H9 (cell line): ENCODE results near the gene SORCS2. TPM values are rescaled to one million over a fixed set of nuclear protein-coding genes. Genes with fewer than 3 reads are reported as not detected.
A peak's percentile ranks its signal among the peaks of the same experiment; 100 is the strongest.

Experiments used
- DNase-seq: peaks from one replicate; pipeline ENCODE4 v3.0.0-alpha.2; 2017
- H2AFZ ChIP-seq: one replicate; pipeline ENCODE4 v1.6.1; 2013; ENCODE audit warnings: mild to moderate bottlenecking, low read length, control low read depth, moderate library complexity
- H2AK5ac ChIP-seq: 2 replicates; pipeline ENCODE4 v1.6.1; 2013; ENCODE audit warnings: low read length, control low read depth, mixed read lengths; ENCODE audit not compliant: insufficient read length
- H2BK120ac ChIP-seq: one replicate; pipeline ENCODE4 v1.6.1; 2013; ENCODE audit warnings: low read depth, mild to moderate bottlenecking, low read length, control low read depth, inconsistent platforms; ENCODE audit not compliant: poor library complexity, severe bottlenecking
- H2BK12ac ChIP-seq: 2 replicates; pipeline ENCODE4 v1.6.1; 2013; ENCODE audit warnings: low read length, control low read depth, mixed read lengths, low read depth; ENCODE audit not compliant: insufficient read length
- H2BK15ac ChIP-seq: 2 replicates; pipeline ENCODE4 v1.6.1; 2013; ENCODE audit warnings: low read depth, low read length, control low read depth
- H2BK20ac ChIP-seq: one replicate; pipeline ENCODE4 v1.6.1; 2013; ENCODE audit warnings: low read depth, mild to moderate bottlenecking, low read length, control low read depth, inconsistent platforms; ENCODE audit not compliant: poor library complexity, severe bottlenecking
- H2BK5ac ChIP-seq: 2 replicates; pipeline ENCODE4 v1.6.1; 2013; ENCODE audit warnings: low read length, control low read depth, mixed read lengths; ENCODE audit not compliant: insufficient read length
- H3K14ac ChIP-seq: 2 replicates; pipeline ENCODE4 v1.6.1; 2013; ENCODE audit warnings: low read length, control low read depth; ENCODE audit not compliant: insufficient read depth
- H3K18ac ChIP-seq: 2 replicates; pipeline ENCODE4 v1.6.1; 2013; ENCODE audit warnings: low read depth, mild to moderate bottlenecking, mixed read lengths, low read length, control low read depth; ENCODE audit not compliant: insufficient read length
- H3K23ac ChIP-seq: 2 replicates; pipeline ENCODE4 v1.6.1; 2013; ENCODE audit warnings: low read length, control low read depth, mixed read lengths, low read depth; ENCODE audit not compliant: insufficient read length
- H3K23me2 ChIP-seq: 2 replicates; pipeline ENCODE4 v1.6.1; 2013; ENCODE audit warnings: low read depth, mild to moderate bottlenecking, mixed read lengths, low read length, control low read depth; ENCODE audit not compliant: insufficient read length, poor library complexity, severe bottlenecking
- H3K27ac ChIP-seq: 2 replicates; pipeline ENCODE4 v1.5.1; 2013; ENCODE audit warnings: low read length, control low read depth, mixed read lengths, low read depth; ENCODE audit not compliant: insufficient read length
- H3K27me3 ChIP-seq: 2 replicates; pipeline ENCODE4 v1.6.1; 2013; ENCODE audit warnings: low read length, control low read depth, inconsistent platforms; ENCODE audit not compliant: insufficient read depth
- H3K4ac ChIP-seq: 2 replicates; pipeline ENCODE4 v1.6.1; 2013; ENCODE audit warnings: low read depth, mild to moderate bottlenecking, control low read depth, inconsistent platforms, low read length, moderate library complexity
- H3K4me1 ChIP-seq: 2 replicates; pipeline ENCODE4 v1.6.1; 2013; ENCODE audit warnings: low read length, control low read depth, inconsistent platforms; ENCODE audit not compliant: insufficient read depth
- H3K4me2 ChIP-seq: 2 replicates; pipeline ENCODE4 v1.6.1; 2013; ENCODE audit warnings: low read length, control low read depth, mixed read lengths; ENCODE audit not compliant: insufficient read length, insufficient read depth
- H3K56ac ChIP-seq: 2 replicates; pipeline ENCODE4 v1.6.1; 2013; ENCODE audit warnings: low read depth, mild to moderate bottlenecking, mixed read lengths, low read length, control low read depth; ENCODE audit not compliant: insufficient read length
- H3K79me1 ChIP-seq: 2 replicates; pipeline ENCODE4 v1.6.1; 2013; ENCODE audit warnings: low read depth, mild to moderate bottlenecking, moderate library complexity, low read length, control low read depth, inconsistent platforms; ENCODE audit not compliant: insufficient read depth, poor library complexity, severe bottlenecking
- H3K79me2 ChIP-seq: 2 replicates; pipeline ENCODE4 v1.6.1; 2013; ENCODE audit warnings: low read length, control low read depth, inconsistent platforms; ENCODE audit not compliant: insufficient read depth
- H3K9ac ChIP-seq: 2 replicates; pipeline ENCODE4 v1.6.1; 2013; ENCODE audit warnings: low read length, control low read depth, mixed read lengths; ENCODE audit not compliant: insufficient read length; ENCODE audit errors: extremely low read depth
- H3K9me3 ChIP-seq: one replicate; pipeline ENCODE4 v1.6.1; 2013; ENCODE audit warnings: low read depth, low read length, inconsistent platforms; ENCODE audit not compliant: control insufficient read depth
- H3T11ph ChIP-seq: one replicate; pipeline ENCODE4 v1.6.1; 2013; ENCODE audit warnings: mild to moderate bottlenecking, low read length, control low read depth, inconsistent platforms
- H4K20me1 ChIP-seq: one replicate; pipeline ENCODE4 v1.6.1; 2013; ENCODE audit not compliant: control insufficient read depth, insufficient read length, insufficient read depth
- H4K5ac ChIP-seq: 2 replicates; pipeline ENCODE4 v1.6.1; 2013; ENCODE audit warnings: low read depth, mild to moderate bottlenecking, mixed read lengths, low read length, control low read depth; ENCODE audit not compliant: insufficient read length
- H4K8ac ChIP-seq: replicated peaks from 2 replicates; pipeline ENCODE4 v1.6.1; 2013; ENCODE audit warnings: low read length, control low read depth, mixed read lengths, low read depth; ENCODE audit not compliant: insufficient read length
- H4K91ac ChIP-seq: 2 replicates; pipeline ENCODE4 v1.6.1; 2013; ENCODE audit warnings: low read depth, mild to moderate bottlenecking, moderate library complexity, mixed read lengths, low read length, control low read depth; ENCODE audit not compliant: insufficient read length
- H3K27ac Mint-ChIP-seq, 3 experiments: 2 replicates in 2 of 3; 3 replicates in 1 of 3; pipeline ENCODE4 v1.8.0; 2020 to 2021; ENCODE audit warnings: mixed read lengths in 3 of 3, mild to moderate bottlenecking in 1 of 3, moderate library complexity in 1 of 3
- H3K27me3 Mint-ChIP-seq: 2 replicates; pipeline ENCODE4 v1.8.0; 2021; ENCODE audit warnings: low read depth, mild to moderate bottlenecking, moderate library complexity, mixed read lengths
- H3K36me3 Mint-ChIP-seq, 3 experiments: 2 replicates in 2 of 3; 3 replicates in 1 of 3; pipeline ENCODE4 v1.8.0; 2020 to 2021; ENCODE audit warnings: low read depth in 3 of 3, mixed read lengths in 3 of 3; ENCODE audit not compliant: insufficient read depth in 1 of 3
- H3K4me1 Mint-ChIP-seq, 2 experiments: 2 replicates each; pipeline ENCODE4 v1.8.0; 2020; ENCODE audit warnings: mixed read lengths in 2 of 2
- H3K4me3 Mint-ChIP-seq, 2 experiments: 2 replicates in 1 of 2; 3 replicates in 1 of 2; pipeline ENCODE4 v1.8.0; 2020 to 2021; ENCODE audit warnings: mild to moderate bottlenecking in 2 of 2, mixed read lengths in 2 of 2, moderate library complexity in 1 of 2
- H3K9me3 Mint-ChIP-seq, 2 experiments: 2 replicates in 1 of 2; 3 replicates in 1 of 2; pipeline ENCODE4 v1.8.0; 2020; ENCODE audit warnings: mild to moderate bottlenecking in 2 of 2, mixed read lengths in 2 of 2, moderate library complexity in 1 of 2
- CTCF ChIP-seq: fragments of 200-600 bp; sonication (generic); conservative IDR thresholded peaks from 3 replicates; pipeline ENCODE4 v1.8.0; 2021; ENCODE audit warnings: antibody characterized with exemption, mild to moderate bottlenecking
- WGBS: extraction: QIAGEN DNeasy Blood & Tissue Kit; methylation state at CpG from one replicate; pipeline ENCODE4 v1.1.7; 2013; ENCODE audit warnings: missing lambda C conversion rate, low lambda C conversion rate, mixed read lengths; ENCODE audit not compliant: insufficient read length; ENCODE audit errors: extremely low coverage; 5-methylcytosine and 5-hydroxymethylcytosine counted together
- total RNA-seq: library from RNA; stranded (reverse); gene quantifications from 2 replicates; pipeline ENCODE4 v1.2.1, GENCODE V29; 2021

Gene SORCS2
- total RNA-seq, 1 experiment from 2014 or later = 0.57 TPM

DNA sequence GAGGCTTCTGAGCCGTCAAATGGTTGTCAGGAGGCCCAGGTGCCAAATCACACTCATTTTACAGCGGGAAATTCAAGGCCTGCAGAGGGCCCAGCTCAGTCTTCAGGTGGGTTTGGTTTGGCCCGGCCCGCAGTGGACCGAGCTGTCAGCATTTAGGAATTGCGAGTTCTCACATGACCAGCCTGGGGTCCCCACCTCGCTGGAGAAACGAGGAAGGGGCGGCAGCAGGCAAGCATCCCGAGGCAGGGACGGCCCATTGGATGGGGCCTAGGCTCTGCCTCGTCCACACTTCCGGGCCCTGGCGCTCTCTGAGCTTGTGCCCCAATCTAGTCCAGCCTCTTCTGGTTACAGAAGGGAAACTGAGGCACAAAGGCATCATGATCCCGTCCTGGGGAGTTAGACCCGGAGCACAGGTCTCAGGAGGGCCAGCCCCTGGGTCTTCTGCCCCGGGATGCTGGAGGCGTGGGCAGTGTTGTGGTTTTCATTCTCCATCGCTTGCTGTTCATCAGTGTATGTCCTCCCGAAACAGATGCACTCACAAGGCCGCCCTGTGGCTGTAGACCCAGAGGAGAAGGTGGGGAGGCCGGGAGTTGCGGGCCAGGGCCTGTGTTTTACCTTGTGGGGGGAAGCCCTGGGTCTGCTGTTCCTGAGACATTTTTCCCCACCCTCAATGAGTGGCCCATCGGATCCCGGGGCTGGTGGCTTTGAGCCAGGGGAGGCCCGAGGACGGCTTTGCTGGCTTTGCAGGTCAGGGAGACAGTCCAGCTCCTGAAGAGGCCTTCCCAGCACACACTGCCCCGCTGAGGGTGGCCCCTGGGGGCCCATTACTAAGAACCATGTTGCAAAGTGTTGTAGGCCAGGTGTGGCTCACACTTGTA, 233.5 kb downstream of the SORCS2 start:
- H3K9ac ChIP-seq = no peak overlapping the region
- no peak overlapping the region for H2AK5ac ChIP-seq
- no CpG with 5 or more reads among the region's 28 CpGs for WGBS
- H3K27ac ChIP-seq = no peak overlapping the region
- Mint-ChIP-seq H3K27ac (peak overlapping the region in 1 of 3 experiments; percentile 79; a peak in 1 of 7 replicates), H3K4me3 (no peak overlapping the region), H3K36me3 (no peaks in the 10 kb centered on the region), H3K4me1 (peaks cover 36 to 46% of the 10 kb centered on the region in 2 experiments), H3K9me3 (no peaks in the 10 kb centered on the region; a peak in 2 of 5 replicates), H3K27me3 (peaks cover 17% of the 10 kb centered on the region)
- H3T11ph ChIP-seq = no peak overlapping the region
- no peak overlapping the region for H2BK20ac ChIP-seq
- H3K79me2 ChIP-seq = no peaks in the 10 kb centered on the region
- H4K8ac ChIP-seq = no peak overlapping the region
- TF ChIP-seq CTCF = no peak
- no peak overlapping the region for H3K56ac ChIP-seq
- no peaks in the 10 kb centered on the region; the same call in 1 of the 2 replicates for H3K4me1 ChIP-seq
- peak; percentile 24 for DNase-seq
- H4K91ac ChIP-seq = no peak overlapping the region
- no peak overlapping the region for H3K23ac ChIP-seq
- H3K9me3 ChIP-seq = no peaks in the 10 kb centered on the region
- H2BK12ac ChIP-seq = no peak overlapping the region
- H3K27me3 ChIP-seq = no peaks in the 10 kb centered on the region
- H3K23me2 ChIP-seq = peaks cover 3% of the 10 kb centered on the region
- no peak overlapping the region for H3K4me2 ChIP-seq
- no peak overlapping the region for H2BK120ac ChIP-seq
- H4K5ac ChIP-seq = no peak overlapping the region
- H3K4ac ChIP-seq = no peak overlapping the region
- H2BK5ac ChIP-seq = no peak overlapping the region
- H4K20me1 ChIP-seq = no peaks in the 10 kb centered on the region
- H3K79me1 ChIP-seq = no peaks in the 10 kb centered on the region
- H2BK15ac ChIP-seq = no peak overlapping the region
- H3K14ac ChIP-seq = no peak overlapping the region
- no peak overlapping the region for H2AFZ ChIP-seq
- no peak overlapping the region for H3K18ac ChIP-seq
